Measurements from ENCODE around the gene SERPINA1. TPM values are rescaled to one million over a fixed set of nuclear protein-coding genes. Genes with fewer than 3 reads are reported as not detected.

The SERPINA1 gene
- total and polyA plus RNA-seq, 2 of the 13 experiments (the other 11 are each of a cell fraction or from before 2014, with no cell fraction given): 3,266 to 11,015 TPM

- TF ChIP-seq ZNF687 (CRISPR knock-in tag; IDR thresholded peaks at IDR 0.05): no peak
- no peak for TF ChIP-seq ZNF138 (CRISPR knock-in tag; IDR thresholded peaks at IDR 0.05; ENCODE audit: low read depth)
- no peak for TF ChIP-seq RELA (CRISPR knock-in tag; IDR thresholded peaks at IDR 0.05)
- no peak for TF ChIP-seq ZNF207 (IDR thresholded peaks at IDR 0.05; ENCODE audit: borderline replicate concordance)
- TF ChIP-seq BHLHE40 (IDR thresholded peaks at IDR 0.05; ENCODE audit: low read length): no peak
- peak; percentile 45; the same call in 1 of the 2 replicates for TF ChIP-seq CCDC6 (CRISPR knock-in tag; IDR thresholded peaks at IDR 0.05)
- TF ChIP-seq ZNF224 (CRISPR knock-in tag; IDR thresholded peaks at IDR 0.05): no peak
- peak; percentile 90 for TF ChIP-seq FOXK2 (IDR thresholded peaks at IDR 0.05)
- TF ChIP-seq SALL1 (CRISPR knock-in tag; IDR thresholded peaks at IDR 0.05): peak; percentile 94; the same call in 1 of the 2 replicates
- TF ChIP-seq ZNF597 (CRISPR knock-in tag; IDR thresholded peaks at IDR 0.05): no peak
- peak; percentile 74; the same call in 1 of the 2 replicates for TF ChIP-seq ZKSCAN8 (CRISPR knock-in tag; IDR thresholded peaks at IDR 0.05; ENCODE audit: borderline replicate concordance)
- no peak for TF ChIP-seq IRX3 (CRISPR knock-in tag; IDR thresholded peaks at IDR 0.05; ENCODE audit: borderline replicate concordance, low read depth)
- no peak for TF ChIP-seq ZNF572 (CRISPR knock-in tag; IDR thresholded peaks at IDR 0.05)
- no peak for TF ChIP-seq SIN3B (IDR thresholded peaks at IDR 0.05; ENCODE audit: low read length)
- TF ChIP-seq MAF1 (CRISPR knock-in tag; IDR thresholded peaks at IDR 0.05; ENCODE audit: borderline replicate concordance): no peak
- no peak for TF ChIP-seq NRL (CRISPR knock-in tag; IDR thresholded peaks at IDR 0.05; ENCODE audit: borderline replicate concordance)
- TF ChIP-seq ARHGAP35 (CRISPR knock-in tag; IDR thresholded peaks at IDR 0.05; ENCODE audit: borderline replicate concordance): no peak
- TF ChIP-seq ATF6 (CRISPR knock-in tag; conservative IDR thresholded peaks at IDR 0.05): no peak
- TF ChIP-seq ZNF468 (CRISPR knock-in tag; IDR thresholded peaks at IDR 0.05): no peak
- no peak for TF ChIP-seq PAF1 (CRISPR knock-in tag; IDR thresholded peaks at IDR 0.05)
- TF ChIP-seq ZNF619 (CRISPR knock-in tag; IDR thresholded peaks at IDR 0.05): no peak
- no peak for TF ChIP-seq XRCC5 (optimal IDR thresholded peaks at IDR 0.05; ENCODE audit: low read length)
- peak; percentile 96 for TF ChIP-seq MEIS2 (CRISPR knock-in tag; IDR thresholded peaks at IDR 0.05)
- no peak; the same call in 1 of the 2 replicates for TF ChIP-seq RFX5 (IDR thresholded peaks at IDR 0.05; ENCODE audit: low read depth, low read length)
- no peak for TF ChIP-seq ZNF564 (CRISPR knock-in tag; IDR thresholded peaks at IDR 0.05)
- no peak for TF ChIP-seq ZNF10 (CRISPR knock-in tag; IDR thresholded peaks at IDR 0.05; ENCODE audit: borderline replicate concordance, low read depth)
- no peak for TF ChIP-seq ZNF256 (CRISPR knock-in tag; conservative IDR thresholded peaks at IDR 0.05)
Measured at GRCh38 chr14:94340533-94340932, 47.9 kb downstream of the SERPINA1 start (continued).
